Panc1 (cell line): ENCODE data around the gene AP1S1. TPM values are rescaled to one million over a fixed set of nuclear protein-coding genes. Genes with fewer than 3 reads are reported as not detected.

ENCODE experiments used
- ATAC-seq: fragments of 200-7000 bp; cut with Tn5 transposase; 2 replicates; pipeline ENCODE4 v1.9.1; 2020; ENCODE audit warnings: mild to moderate bottlenecking, moderate library complexity
- BruUV-seq: library from RNA; stranded (reverse); fragments of 400-500 nt; replicated peaks from 2 replicates; lab custom pipeline; 2021; lab: Mats Ljungman, UMichigan
- CTCF ChIA-PET: fragments of 300-600 bp; sonication (Branson Sonifier 250); formaldehyde crosslinking; loops from one replicate; lab custom pipeline; 2022; ENCODE audit warnings: antibody characterized with exemption; lab: Charles Lee
- POLR2A ChIA-PET: fragments of 300-600 bp; sonication (Branson Sonifier 250); formaldehyde crosslinking; loops from one replicate; lab custom pipeline; 2022; ENCODE audit warnings: antibody characterized with exemption; lab: Charles Lee
- DNase-seq: peaks from one replicate; pipeline ENCODE4 v3.0.0-alpha.2; 2010; ENCODE audit warnings: low read depth, low spot score
- H3K27ac ChIP-seq: 2 replicates; pipeline ENCODE4 v1.5.1; 2011; ENCODE audit warnings: mild to moderate bottlenecking, low read length, inconsistent platforms
- H3K27me3 ChIP-seq: fragments of 200-500 bp; sonication (Bioruptor generic); 2 replicates; pipeline ENCODE4 v1.6.0; 2014; ENCODE audit warnings: low read length, inconsistent platforms; ENCODE audit not compliant: control insufficient read depth, insufficient read depth
- H3K36me3 ChIP-seq: fragments of 200-500 bp; sonication (Bioruptor generic); 2 replicates; pipeline ENCODE4 v1.5.1; 2014; ENCODE audit warnings: inconsistent platforms, mild to moderate bottlenecking, low read length, moderate library complexity; ENCODE audit not compliant: control insufficient read depth, insufficient read depth
- H3K4me1 ChIP-seq: 2 replicates; pipeline ENCODE4 v1.5.1; 2011; ENCODE audit warnings: inconsistent platforms, mild to moderate bottlenecking, low read length, moderate library complexity; ENCODE audit not compliant: control insufficient read depth, insufficient read depth
- H3K4me3 ChIP-seq, 2 experiments: 2 replicates each; pipeline ENCODE4 v1.5.1; 2011 to 2012; ENCODE audit warnings: low read depth in 2 of 2, low read length in 2 of 2, mild to moderate bottlenecking in 2 of 2, inconsistent platforms in 1 of 2, moderate library complexity in 1 of 2
- H3K9me3 ChIP-seq: fragments of 200-500 bp; sonication (Bioruptor generic); 2 replicates; pipeline ENCODE4 v1.5.1; 2014; ENCODE audit warnings: low read depth, mild to moderate bottlenecking, inconsistent platforms, low read length, moderate library complexity; ENCODE audit not compliant: control insufficient read depth, insufficient read depth
- POLR2AphosphoS5 ChIP-seq: IDR thresholded peaks from 2 replicates; pipeline ENCODE4 v1.6.1; 2012; ENCODE audit warnings: mild to moderate bottlenecking, low read depth, low read length, moderate library complexity
- SIN3A ChIP-seq: IDR thresholded peaks from 2 replicates; pipeline ENCODE4 v1.6.1; 2012; ENCODE audit warnings: low read depth, mild to moderate bottlenecking, low read length, moderate library complexity, borderline replicate concordance; ENCODE audit not compliant: insufficient read depth
- TCF7L2 ChIP-seq: IDR thresholded peaks from 2 replicates; pipeline ENCODE4 v1.6.1; 2011; ENCODE audit warnings: mild to moderate bottlenecking, low read depth, low read length, inconsistent platforms
- in situ Hi-C: cut with HindIII; loops from 2 replicates; pipeline ENCODE4 v1.10.0; 2016; ENCODE audit warnings: low sequenced_read_pairs, low pct_unique_long_range_greater_than_20kb
- intact Hi-C: fragments of 100-400 bp; cut with micrococcal nuclease; formaldehyde crosslinking; loops from one replicate; pipeline ENCODE4 v1.10.0; 2022; ENCODE audit not compliant: unreplicated experiment
- total RNA-seq: library from RNA; stranded (reverse); gene quantifications from one replicate; pipeline ENCODE4 v1.2.1, GENCODE V29; 2021; ENCODE audit not compliant: unreplicated experiment
- TF ChIP-seq, protein P1 (sequence below), 2 experiments: IDR thresholded peaks; 2 replicates each; pipeline ENCODE4 v1.6.1; 2011 to 2012; ENCODE audit warnings: low read depth in 2 of 2, control low read depth in 1 of 2, low read length in 1 of 2, mild to moderate bottlenecking in 1 of 2, moderate library complexity in 1 of 2; ENCODE audit not compliant: insufficient read depth in 1 of 2
- TF ChIP-seq, protein P2 (sequence below): fragments of 450-650 bp; IDR thresholded peaks from 2 replicates; pipeline ENCODE4 v1.5.1; 2017; ENCODE audit warnings: mild to moderate bottlenecking

AP1S1 gene
- total RNA-seq, 1 experiment from 2014 or later, result 74.2 TPM

DNA sequence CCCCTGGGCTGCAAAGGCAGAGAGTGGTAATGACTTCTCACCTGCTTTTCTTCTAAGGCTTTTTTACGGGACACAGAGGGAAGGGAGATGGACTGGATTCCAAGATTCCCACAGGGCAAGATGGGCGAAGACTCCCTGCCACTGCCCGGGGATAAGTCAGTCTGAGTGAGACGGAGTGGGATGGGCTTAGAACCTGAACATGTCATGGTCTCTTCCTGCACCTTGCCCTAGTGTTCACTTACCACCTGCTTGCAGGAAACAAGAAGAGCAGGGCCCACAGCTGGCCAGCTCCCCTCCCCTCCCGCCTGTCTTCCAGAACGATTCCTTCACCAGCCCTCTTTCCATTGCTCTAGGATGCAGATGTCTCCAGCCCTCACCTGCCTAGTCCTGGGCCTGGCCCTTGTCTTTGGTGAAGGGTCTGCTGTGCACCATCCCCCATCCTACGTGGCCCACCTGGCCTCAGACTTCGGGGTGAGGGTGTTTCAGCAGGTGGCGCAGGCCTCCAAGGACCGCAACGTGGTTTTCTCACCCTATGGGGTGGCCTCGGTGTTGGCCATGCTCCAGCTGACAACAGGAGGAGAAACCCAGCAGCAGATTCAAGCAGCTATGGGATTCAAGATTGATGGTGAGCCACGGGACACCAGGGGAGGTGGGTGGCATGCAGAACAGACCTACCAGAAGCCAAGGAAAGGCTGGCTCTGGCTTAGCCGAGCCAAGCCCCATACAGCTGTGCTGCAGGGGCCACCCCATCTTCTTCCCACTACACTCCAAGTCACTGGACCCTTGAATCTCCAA, 26.0 kb upstream of the AP1S1 start:
- ChIA-PET POLR2A (interaction anchor here (0.6 to 1.8 kb wide), 3 partner anchors 9 to 295 kb away, joined by 9 to 13 read pairs (median 10); no protein-coding TSS in a partner anchor), CTCF (no interaction called here)
- H3K27me3 ChIP-seq, result no peaks in the 10 kb centered on the region
- peak overlapping the region; percentile 98 for H3K27ac ChIP-seq
- intact Hi-C loops, result no loop called here
- no peaks in the 10 kb centered on the region for H3K36me3 ChIP-seq
- TF ChIP-seq, protein P1, sequence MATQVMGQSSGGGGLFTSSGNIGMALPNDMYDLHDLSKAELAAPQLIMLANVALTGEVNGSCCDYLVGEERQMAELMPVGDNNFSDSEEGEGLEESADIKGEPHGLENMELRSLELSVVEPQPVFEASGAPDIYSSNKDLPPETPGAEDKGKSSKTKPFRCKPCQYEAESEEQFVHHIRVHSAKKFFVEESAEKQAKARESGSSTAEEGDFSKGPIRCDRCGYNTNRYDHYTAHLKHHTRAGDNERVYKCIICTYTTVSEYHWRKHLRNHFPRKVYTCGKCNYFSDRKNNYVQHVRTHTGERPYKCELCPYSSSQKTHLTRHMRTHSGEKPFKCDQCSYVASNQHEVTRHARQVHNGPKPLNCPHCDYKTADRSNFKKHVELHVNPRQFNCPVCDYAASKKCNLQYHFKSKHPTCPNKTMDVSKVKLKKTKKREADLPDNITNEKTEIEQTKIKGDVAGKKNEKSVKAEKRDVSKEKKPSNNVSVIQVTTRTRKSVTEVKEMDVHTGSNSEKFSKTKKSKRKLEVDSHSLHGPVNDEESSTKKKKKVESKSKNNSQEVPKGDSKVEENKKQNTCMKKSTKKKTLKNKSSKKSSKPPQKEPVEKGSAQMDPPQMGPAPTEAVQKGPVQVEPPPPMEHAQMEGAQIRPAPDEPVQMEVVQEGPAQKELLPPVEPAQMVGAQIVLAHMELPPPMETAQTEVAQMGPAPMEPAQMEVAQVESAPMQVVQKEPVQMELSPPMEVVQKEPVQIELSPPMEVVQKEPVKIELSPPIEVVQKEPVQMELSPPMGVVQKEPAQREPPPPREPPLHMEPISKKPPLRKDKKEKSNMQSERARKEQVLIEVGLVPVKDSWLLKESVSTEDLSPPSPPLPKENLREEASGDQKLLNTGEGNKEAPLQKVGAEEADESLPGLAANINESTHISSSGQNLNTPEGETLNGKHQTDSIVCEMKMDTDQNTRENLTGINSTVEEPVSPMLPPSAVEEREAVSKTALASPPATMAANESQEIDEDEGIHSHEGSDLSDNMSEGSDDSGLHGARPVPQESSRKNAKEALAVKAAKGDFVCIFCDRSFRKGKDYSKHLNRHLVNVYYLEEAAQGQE (IDR thresholded peaks at IDR 0.05; ENCODE audit: insufficient read depth in 1 of 2, low read depth in 2 of 2, low read length in 1 of 2), result no peak
- TF ChIP-seq POLR2AphosphoS5 (peak; percentile 56), SIN3A (no peak), TCF7L2 (no peak)
- TF ChIP-seq, protein P2, sequence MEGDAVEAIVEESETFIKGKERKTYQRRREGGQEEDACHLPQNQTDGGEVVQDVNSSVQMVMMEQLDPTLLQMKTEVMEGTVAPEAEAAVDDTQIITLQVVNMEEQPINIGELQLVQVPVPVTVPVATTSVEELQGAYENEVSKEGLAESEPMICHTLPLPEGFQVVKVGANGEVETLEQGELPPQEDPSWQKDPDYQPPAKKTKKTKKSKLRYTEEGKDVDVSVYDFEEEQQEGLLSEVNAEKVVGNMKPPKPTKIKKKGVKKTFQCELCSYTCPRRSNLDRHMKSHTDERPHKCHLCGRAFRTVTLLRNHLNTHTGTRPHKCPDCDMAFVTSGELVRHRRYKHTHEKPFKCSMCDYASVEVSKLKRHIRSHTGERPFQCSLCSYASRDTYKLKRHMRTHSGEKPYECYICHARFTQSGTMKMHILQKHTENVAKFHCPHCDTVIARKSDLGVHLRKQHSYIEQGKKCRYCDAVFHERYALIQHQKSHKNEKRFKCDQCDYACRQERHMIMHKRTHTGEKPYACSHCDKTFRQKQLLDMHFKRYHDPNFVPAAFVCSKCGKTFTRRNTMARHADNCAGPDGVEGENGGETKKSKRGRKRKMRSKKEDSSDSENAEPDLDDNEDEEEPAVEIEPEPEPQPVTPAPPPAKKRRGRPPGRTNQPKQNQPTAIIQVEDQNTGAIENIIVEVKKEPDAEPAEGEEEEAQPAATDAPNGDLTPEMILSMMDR, result no peak
- H3K9me3 ChIP-seq, result no peaks in the 10 kb centered on the region
- DNase-seq, result no peak
- in situ Hi-C loops, result no loop called here
- peak; percentile 3; the same call in 1 of the 2 replicates for ATAC-seq
- TSS peak; percentile 85 for BruUV-seq
- peaks cover 50% of the 10 kb centered on the region for H3K4me1 ChIP-seq
- H3K4me3 ChIP-seq, result peak overlapping the region; percentile 51 to 90

DNA sequence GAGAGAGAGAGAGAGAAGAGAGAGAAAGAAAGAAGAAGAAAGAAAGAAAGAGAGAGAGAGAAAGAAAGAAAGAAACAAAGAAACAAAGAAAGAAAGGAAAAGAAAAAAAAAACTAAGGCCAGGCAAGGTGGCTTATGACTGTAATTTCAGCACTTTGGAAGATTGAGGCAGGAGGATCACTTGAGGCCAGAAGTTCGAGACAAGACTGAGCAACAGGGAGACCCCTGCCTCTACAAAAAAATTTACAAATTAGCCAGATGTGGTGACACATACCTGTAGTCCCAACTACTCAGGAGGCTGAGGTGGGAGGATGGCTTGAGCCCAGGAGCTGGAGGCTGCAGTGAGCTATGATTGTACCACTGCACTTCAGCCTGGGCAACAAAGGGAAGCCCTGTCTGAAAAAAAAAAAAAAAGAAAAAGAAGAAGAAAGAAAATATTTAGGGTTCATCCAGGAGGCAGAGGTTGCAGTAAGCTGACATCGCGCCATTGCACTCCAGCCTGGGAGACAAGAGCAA, 24.6 kb upstream of the AP1S1 start:
- Histone ChIP-seq H3K27ac (peak overlapping the region; percentile 98), H3K36me3 (no peaks in the 10 kb centered on the region), H3K4me3 (peak overlapping the region; percentile 51 to 90), H3K9me3 (no peaks in the 10 kb centered on the region), H3K27me3 (no peaks in the 10 kb centered on the region), H3K4me1 (peaks cover 44% of the 10 kb centered on the region)
- CTCF ChIA-PET, result no interaction called here
- no TSS peak for BruUV-seq
- TF ChIP-seq, protein P1 (IDR thresholded peaks at IDR 0.05; ENCODE audit: insufficient read depth in 1 of 2, low read depth in 2 of 2, low read length in 1 of 2), result no peak
- no peak for TF ChIP-seq TCF7L2
- TF ChIP-seq, protein P2, result no peak
- no peak for TF ChIP-seq SIN3A
- TF ChIP-seq POLR2AphosphoS5, result no peak
- POLR2A ChIA-PET, result interaction anchor here (0.6 to 1.8 kb wide), 3 partner anchors 12 to 119 kb away, joined by 4 to 13 read pairs (median 9); no protein-coding TSS in a partner anchor
- DNase-seq, result no peak
- in situ Hi-C loops, result no loop called here
- ATAC-seq, result no peak
- intact Hi-C loops, result no loop called here
